Activated T-helper 1 cell treated with anti-CD3 and anti-CD28 coated beads, Interleukin-12 subunit alpha, Interleukin-12 subunit beta, Interleukin-2, Interleukin-4 antibody, amounts not matched to agents 30 ng/mL and 10 ng/mL and 1 ng/mL, durations not matched to agents 14 hours and 24 hours and 36 hours (primary cell): Measurements from ENCODE around the gene MYBL2. TPM values are rescaled to one million over a fixed set of nuclear protein-coding genes. Genes with fewer than 3 reads are reported as not detected.

Experiments
- DNase-seq: peaks from one replicate; pipeline ENCODE4 v3.0.0; 2021; ENCODE audit warnings: low spot score
- H3K27ac Mint-ChIP-seq: one replicate; pipeline ENCODE4 v1.8.0; 2021; ENCODE audit warnings: mild to moderate bottlenecking, mixed read lengths
- H3K27me3 Mint-ChIP-seq: one replicate; pipeline ENCODE4 v1.8.0; 2022; ENCODE audit warnings: mild to moderate bottlenecking, moderate library complexity, mixed read lengths; ENCODE audit not compliant: insufficient read depth
- H3K36me3 Mint-ChIP-seq: one replicate; pipeline ENCODE4 v1.8.0; 2021; ENCODE audit warnings: low read depth, mixed read lengths
- H3K4me1 Mint-ChIP-seq: one replicate; pipeline ENCODE4 v1.8.0; 2021; ENCODE audit warnings: low read depth, mixed read lengths
- H3K4me3 Mint-ChIP-seq: one replicate; pipeline ENCODE4 v1.8.0; 2021; ENCODE audit warnings: mild to moderate bottlenecking, moderate library complexity, mixed read lengths
- H3K9me3 Mint-ChIP-seq: one replicate; pipeline ENCODE4 v1.8.0; 2021; ENCODE audit warnings: mixed read lengths
- intact Hi-C: fragments of 100-400 bp; cut with micrococcal nuclease; formaldehyde crosslinking; loops from one replicate; pipeline ENCODE4 v1.15.1; 2024
- total RNA-seq: library from RNA; stranded (reverse); gene quantifications from 2 replicates; pipeline ENCODE4 v1.2.3, GENCODE V29; 2022

Gene MYBL2
- total RNA-seq, 1 donor from 2014 or later = 95.5 TPM

DNA sequence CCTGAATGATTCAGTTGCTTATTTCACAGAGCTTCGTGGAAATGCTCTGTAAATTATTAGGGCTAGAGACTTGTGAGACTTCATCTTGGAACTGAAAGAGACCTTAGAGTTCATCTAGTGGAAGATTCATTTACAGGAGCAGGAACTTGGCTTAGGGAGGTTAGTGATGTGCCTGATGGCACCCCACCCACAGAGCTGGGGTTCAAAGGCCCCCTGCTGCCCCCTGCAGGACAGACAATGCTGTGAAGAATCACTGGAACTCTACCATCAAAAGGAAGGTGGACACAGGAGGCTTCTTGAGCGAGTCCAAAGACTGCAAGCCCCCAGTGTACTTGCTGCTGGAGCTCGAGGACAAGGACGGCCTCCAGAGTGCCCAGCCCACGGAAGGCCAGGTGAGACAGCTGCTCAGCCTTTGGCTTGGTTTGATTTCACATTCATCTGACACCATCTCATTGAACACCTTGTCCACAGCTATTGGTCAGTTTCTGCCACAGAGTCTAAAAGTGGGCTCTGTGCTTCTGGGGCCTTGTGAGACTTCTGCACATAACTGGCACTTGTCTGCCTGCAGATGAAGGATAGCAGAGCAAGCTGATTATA is 25.1 kb downstream of the MYBL2 start:
- peaks cover 22% of the 10 kb centered on the region for H3K36me3 Mint-ChIP-seq
- no peak overlapping the region for H3K4me3 Mint-ChIP-seq
- no peaks in the 10 kb centered on the region for H3K9me3 Mint-ChIP-seq
- no peak overlapping the region for H3K27ac Mint-ChIP-seq
- H3K27me3 Mint-ChIP-seq = no peaks in the 10 kb centered on the region
- DNase-seq = peak; percentile 29
- H3K4me1 Mint-ChIP-seq = peaks cover 11% of the 10 kb centered on the region
- intact Hi-C loops = loop anchor here (1.0 kb wide), 3 partner anchors 102 to 243 kb away; partner anchors contain the start of gene IFT52

DNA sequence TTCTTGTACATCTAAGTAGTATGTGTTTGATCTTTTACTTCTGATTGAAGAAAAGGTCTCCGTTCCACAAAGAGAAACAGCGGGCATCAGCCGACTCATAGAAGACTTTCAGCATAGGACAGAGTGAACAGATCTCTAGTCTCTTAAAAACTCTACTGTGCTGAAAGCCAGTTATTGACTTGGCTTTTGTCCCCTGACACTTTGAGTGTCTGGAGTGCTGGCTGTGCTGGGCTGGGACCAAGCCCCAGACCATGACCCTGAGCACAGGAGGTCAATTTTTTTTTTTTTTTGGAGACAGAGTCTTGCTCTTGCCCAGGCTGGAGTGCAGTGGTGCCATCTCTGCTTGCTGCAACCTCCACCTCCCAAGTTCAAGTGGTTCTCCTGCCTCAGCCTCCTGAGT is 27.8 kb downstream of the MYBL2 start:
- Mint-ChIP-seq H3K27ac (no peak overlapping the region), H3K36me3 (peaks cover 21% of the 10 kb centered on the region), H3K27me3 (no peaks in the 10 kb centered on the region), H3K4me1 (peaks cover 7% of the 10 kb centered on the region), H3K9me3 (no peaks in the 10 kb centered on the region), H3K4me3 (no peak overlapping the region)
- intact Hi-C loops = no loop called here
- no peak for DNase-seq

DNA sequence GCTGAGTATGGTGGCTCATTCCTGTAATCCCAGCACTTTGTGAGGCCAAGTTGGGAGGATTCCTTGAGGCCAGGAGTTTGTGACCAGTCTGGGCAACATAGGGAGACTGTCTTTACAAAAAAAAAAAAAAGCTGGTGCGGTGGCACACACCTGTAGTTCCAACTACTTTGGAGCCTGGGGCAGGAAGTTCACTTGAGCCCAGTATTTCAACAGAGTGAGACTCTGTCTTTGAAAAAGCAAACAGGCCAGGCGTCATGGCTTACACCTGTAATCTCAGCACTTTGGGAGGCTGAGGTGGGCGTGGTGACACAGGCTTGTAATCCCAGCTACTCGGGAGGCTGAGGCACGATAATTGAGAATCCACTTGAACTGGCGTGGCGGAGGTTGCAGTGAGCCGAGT is 28.7 kb downstream of the MYBL2 start:
- Mint-ChIP-seq H3K9me3 (no peaks in the 10 kb centered on the region), H3K36me3 (peaks cover 28% of the 10 kb centered on the region), H3K4me3 (no peak overlapping the region), H3K27ac (no peak overlapping the region), H3K4me1 (peaks cover 12% of the 10 kb centered on the region), H3K27me3 (no peaks in the 10 kb centered on the region)
- no peak for DNase-seq
- intact Hi-C loops = no loop called here

DNA sequence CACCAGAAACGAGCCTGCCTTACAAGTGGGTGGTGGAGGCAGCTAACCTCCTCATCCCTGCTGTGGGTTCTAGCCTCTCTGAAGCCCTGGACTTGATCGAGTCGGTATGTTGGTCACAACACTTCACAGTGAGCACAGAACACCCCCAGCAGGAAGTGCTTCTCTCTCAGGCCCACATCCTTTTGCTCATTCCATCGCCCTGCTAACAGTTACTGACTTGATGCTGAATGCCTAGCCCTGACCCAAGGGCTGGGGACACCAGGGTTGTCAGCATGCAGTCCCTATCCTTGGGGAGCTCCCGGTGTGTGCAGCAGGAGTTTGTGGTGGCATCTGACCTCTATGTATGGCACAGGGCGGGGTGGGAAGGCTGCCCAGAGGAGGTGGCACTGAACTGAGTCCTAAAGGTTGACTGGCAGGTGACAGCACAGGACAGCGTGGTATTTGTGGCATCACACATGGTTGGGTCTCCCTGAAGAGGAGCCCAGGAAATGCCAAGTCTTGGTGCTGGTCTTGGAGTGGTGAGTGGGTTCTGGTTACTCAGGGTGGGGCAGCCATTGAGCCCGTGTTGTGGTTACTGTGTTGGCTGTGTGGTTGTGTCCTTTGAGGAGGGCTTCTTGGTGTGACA is 33.1 kb downstream of the MYBL2 start:
- no peaks in the 10 kb centered on the region for H3K9me3 Mint-ChIP-seq
- H3K4me1 Mint-ChIP-seq = peaks cover 12% of the 10 kb centered on the region
- H3K36me3 Mint-ChIP-seq = peaks cover 29% of the 10 kb centered on the region
- no peak for DNase-seq
- H3K27ac Mint-ChIP-seq = peak overlapping the region; percentile 34
- intact Hi-C loops = no loop called here
- no peak overlapping the region for H3K4me3 Mint-ChIP-seq
- no peaks in the 10 kb centered on the region for H3K27me3 Mint-ChIP-seq

DNA sequence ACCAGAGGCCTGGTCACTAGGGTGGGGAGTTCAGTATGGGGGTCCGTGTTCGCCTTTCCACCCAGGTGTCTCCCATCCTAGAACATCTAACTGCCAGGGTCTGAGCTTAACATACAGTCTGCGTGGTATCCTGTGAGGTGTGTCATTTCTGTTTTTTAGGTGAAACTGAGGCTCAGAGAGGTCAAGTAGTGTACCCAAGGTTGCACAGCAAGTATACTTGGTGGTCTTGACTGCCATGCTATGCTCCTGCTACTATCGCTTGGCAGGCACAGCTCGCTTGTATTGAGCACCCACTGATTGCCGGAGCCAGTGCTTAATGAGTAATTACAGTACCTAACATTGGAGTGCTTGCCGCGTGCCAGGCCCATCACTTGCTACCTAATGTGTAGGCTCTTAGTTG is 33.7 kb downstream of the MYBL2 start:
- Mint-ChIP-seq H3K27ac (peak overlapping the region; percentile 34), H3K4me3 (no peak overlapping the region), H3K4me1 (peaks cover 12% of the 10 kb centered on the region), H3K9me3 (no peaks in the 10 kb centered on the region), H3K27me3 (no peaks in the 10 kb centered on the region), H3K36me3 (peaks cover 32% of the 10 kb centered on the region)
- DNase-seq = no peak
- intact Hi-C loops = no loop called here

DNA sequence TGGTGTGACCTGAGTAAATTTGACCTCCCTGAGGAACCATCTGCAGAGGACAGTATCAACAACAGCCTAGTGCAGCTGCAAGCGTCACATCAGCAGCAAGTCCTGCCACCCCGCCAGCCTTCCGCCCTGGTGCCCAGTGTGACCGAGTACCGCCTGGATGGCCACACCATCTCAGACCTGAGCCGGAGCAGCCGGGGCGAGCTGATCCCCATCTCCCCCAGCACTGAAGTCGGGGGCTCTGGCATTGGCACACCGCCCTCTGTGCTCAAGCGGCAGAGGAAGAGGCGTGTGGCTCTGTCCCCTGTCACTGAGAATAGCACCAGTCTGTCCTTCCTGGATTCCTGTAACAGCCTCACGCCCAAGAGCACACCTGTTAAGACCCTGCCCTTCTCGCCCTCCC is 35.6 kb downstream of the MYBL2 start:
- Mint-ChIP-seq H3K9me3 (no peaks in the 10 kb centered on the region), H3K27ac (no peak overlapping the region), H3K36me3 (peaks cover 37% of the 10 kb centered on the region), H3K4me3 (no peak overlapping the region), H3K4me1 (peaks cover 12% of the 10 kb centered on the region), H3K27me3 (no peaks in the 10 kb centered on the region)
- intact Hi-C loops = no loop called here
- DNase-seq = no peak

DNA sequence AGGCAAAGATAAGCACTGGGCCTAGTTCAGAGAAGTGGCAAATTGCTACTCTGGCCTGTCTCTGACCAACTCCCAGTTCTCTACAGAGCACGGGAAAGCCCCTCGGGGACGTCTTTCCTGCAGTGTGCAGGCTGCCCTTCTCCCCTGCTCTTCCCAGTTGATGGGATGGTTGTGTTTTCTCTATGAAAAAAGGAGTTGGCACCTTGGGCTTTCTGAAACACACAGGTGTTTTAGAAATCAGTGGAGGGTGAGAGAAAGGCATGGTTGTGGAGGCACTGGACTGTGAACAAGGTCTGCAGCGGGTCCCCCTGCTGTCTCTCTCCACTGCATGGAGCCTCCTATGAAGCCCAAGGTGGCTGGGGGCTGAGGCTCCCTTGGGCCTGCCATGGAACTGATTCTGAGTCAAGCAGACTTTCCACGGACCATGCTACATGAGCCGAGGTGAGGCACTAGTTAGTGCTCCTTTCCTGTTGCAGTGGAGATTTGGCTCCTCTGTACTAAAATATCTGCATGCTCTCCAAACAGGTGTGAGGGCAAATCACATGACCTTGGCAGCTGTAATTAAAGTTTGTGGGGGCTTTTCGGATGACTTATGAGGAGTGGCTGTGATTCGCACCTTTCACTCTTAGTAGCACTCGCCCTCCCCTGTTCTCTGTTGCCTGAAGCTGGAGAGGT is 43.6 kb downstream of the MYBL2 start:
- intact Hi-C loops = no loop called here
- no peak overlapping the region for H3K4me3 Mint-ChIP-seq
- DNase-seq = no peak
- no peaks in the 10 kb centered on the region for H3K27me3 Mint-ChIP-seq
- H3K9me3 Mint-ChIP-seq = no peaks in the 10 kb centered on the region
- H3K36me3 Mint-ChIP-seq = peaks cover 37% of the 10 kb centered on the region
- no peaks in the 10 kb centered on the region for H3K4me1 Mint-ChIP-seq
- H3K27ac Mint-ChIP-seq = no peak overlapping the region

DNA sequence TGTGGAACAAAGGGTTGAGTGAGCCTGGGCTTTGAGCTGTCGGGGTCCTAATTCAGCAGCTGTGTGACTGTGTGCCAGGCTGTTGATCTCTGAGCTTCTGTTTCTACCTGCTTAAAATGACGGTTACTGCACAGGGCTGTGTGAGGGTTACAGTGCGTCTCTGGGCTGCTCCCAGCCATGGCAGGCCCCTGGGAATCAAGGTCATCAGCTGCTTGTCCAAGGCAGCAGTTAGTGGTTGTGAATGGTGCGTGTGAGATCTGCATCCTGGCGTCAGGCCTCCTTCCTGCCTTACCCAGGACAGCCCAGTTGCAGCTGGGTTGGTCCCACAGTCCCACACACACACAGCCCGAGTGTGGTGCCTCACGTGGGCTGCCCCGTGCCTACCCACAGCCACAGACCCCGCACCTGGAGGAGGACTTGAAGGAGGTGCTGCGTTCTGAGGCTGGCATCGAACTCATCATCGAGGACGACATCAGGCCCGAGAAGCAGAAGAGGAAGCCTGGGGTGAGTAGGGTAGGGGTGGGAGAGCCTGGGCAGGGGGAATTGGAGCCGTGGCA is 44.3 kb downstream of the MYBL2 start:
- H3K4me1 Mint-ChIP-seq = no peaks in the 10 kb centered on the region
- intact Hi-C loops = no loop called here
- peaks cover 36% of the 10 kb centered on the region for H3K36me3 Mint-ChIP-seq

DNA sequence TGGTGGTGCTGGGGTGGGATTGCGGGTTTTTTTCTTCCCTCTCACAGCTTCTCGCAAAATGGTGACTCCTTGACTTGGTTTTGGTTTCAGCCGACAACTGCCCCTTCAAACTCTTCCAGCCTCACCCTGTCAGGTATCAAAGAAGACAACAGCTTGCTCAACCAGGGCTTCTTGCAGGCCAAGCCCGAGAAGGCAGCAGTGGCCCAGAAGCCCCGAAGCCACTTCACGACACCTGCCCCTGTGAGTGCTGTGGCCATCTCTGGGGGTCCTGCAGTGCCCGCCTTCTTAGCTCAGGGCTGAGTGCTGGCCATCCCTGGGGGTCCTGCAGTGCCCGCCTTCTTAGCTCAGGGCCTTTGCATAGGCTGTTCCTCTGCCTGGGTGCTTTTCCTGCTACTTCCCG is 48.1 kb downstream of the MYBL2 start:
- no peak overlapping the region for H3K4me3 Mint-ChIP-seq

More for the DNA sequence above, 44.3 kb downstream of the MYBL2 start:
- Mint-ChIP-seq H3K4me3 (no peak overlapping the region), H3K27me3 (no peaks in the 10 kb centered on the region), H3K27ac (no peak overlapping the region), H3K9me3 (no peaks in the 10 kb centered on the region)
- no peak for DNase-seq

DNA sequence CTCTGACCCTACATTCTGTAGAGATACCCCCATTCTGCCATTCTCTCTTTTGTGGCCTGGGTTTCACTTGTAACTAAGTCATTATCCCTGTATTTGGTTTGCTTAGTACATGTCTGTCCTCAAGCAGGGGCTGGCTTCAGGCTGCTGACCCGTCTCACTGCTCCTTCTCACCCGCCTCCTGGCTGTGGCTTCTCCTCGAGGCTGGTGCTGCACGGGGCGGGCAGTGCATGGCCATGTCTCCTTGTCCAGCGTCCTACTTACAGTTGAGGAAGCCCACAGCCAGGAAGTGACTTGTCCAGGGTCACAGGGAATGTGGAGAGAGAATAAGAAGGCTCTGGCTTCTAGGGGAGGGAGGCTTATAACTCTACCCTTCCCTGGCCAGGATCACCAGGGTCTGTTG is 48.6 kb downstream of the MYBL2 start:
- Mint-ChIP-seq H3K9me3 (peaks cover 11% of the 10 kb centered on the region), H3K4me3 (no peak overlapping the region), H3K4me1 (peaks cover 12% of the 10 kb centered on the region), H3K27ac (no peak overlapping the region), H3K36me3 (peaks cover 48% of the 10 kb centered on the region), H3K27me3 (no peaks in the 10 kb centered on the region)
- intact Hi-C loops = no loop called here
- DNase-seq = no peak

More for the DNA sequence above, 48.1 kb downstream of the MYBL2 start:
- no peak for DNase-seq
- Mint-ChIP-seq H3K36me3 (peaks cover 44% of the 10 kb centered on the region), H3K27me3 (no peaks in the 10 kb centered on the region), H3K27ac (no peak overlapping the region), H3K9me3 (peaks cover 10% of the 10 kb centered on the region), H3K4me1 (peaks cover 7% of the 10 kb centered on the region)
- intact Hi-C loops = no loop called here

DNA sequence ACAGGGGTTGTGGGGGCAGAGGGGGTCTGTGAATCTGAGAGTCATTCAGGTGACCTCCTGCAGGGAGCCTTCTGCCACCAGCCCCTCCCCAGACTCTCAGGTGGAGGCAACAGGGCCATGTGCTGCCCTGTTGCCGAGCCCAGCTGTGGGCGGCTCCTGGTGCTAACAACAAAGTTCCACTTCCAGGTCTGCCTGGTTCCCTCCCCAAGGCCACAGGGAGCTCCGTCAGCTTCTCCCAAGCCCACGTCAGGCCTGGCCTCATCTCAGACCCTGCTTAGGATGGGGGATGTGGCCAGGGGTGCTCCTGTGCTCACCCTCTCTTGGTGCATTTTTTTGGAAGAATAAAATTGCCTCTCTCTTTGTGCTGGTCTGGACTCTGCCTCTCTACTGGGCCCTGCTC is 49.2 kb downstream of the MYBL2 start:
- Mint-ChIP-seq H3K27me3 (no peaks in the 10 kb centered on the region), H3K36me3 (peaks cover 43% of the 10 kb centered on the region), H3K9me3 (peaks cover 11% of the 10 kb centered on the region), H3K27ac (no peak overlapping the region), H3K4me1 (peaks cover 14% of the 10 kb centered on the region), H3K4me3 (no peak overlapping the region)
- no peak for DNase-seq
- intact Hi-C loops = no loop called here

DNA sequence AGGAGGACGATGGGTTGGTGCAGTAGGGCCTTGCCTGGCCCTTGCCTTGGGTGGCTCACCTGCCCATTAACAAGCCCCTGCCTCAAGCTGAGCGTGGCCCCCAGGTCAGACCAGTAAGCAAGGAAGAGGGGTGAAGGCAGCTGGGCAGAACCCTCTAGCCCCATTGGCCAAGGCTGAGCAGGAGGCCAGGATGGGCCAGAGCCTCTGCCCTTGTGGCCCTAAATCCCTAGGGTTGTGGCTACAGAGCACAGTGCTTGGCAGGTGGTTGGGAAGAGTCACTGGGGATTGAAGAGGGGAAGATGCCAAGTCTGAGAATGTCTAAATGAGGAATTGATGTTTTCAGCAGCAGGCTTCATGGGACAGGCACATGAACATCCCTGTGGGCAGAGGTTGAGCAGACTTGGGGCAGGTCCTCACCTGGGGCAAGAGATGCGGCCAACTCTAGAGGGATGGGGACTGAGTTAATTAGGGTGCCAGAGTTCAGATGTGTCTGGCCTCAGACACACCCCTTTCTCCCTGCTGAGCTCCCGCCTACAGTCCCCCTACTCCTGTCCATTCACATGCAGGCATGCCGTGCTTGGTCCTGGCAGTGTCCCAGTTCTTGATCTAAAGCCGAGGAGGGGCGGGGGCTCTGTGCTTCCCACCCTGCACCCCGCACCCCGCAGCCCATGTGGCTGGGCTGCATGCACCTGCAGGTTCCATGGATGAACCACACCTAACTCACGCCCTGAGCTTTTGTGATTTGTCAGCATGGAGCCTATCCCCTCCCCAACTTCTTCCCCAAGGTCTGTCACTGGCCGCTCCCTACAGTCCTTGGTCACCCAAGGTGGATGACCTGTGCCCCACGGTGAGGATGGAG is 50.1 kb downstream of the MYBL2 start:
- H3K4me3 Mint-ChIP-seq = no peak overlapping the region
- peak overlapping the region; percentile 76 for H3K27ac Mint-ChIP-seq
- peaks cover 38% of the 10 kb centered on the region for H3K36me3 Mint-ChIP-seq
- intact Hi-C loops = no loop called here
- no peaks in the 10 kb centered on the region for H3K27me3 Mint-ChIP-seq
- no peak for DNase-seq
- H3K9me3 Mint-ChIP-seq = peaks cover 11% of the 10 kb centered on the region
- peaks cover 16% of the 10 kb centered on the region for H3K4me1 Mint-ChIP-seq
